ENCODE results near the gene SMOC2. TPM values are rescaled to one million over a fixed set of nuclear protein-coding genes. Genes with fewer than 3 reads are reported as not detected.

SMOC2 gene
- total and polyA plus RNA-seq, 2 of the 4 experiments (the other 2 are of a cell fraction) = not detected

DNA sequence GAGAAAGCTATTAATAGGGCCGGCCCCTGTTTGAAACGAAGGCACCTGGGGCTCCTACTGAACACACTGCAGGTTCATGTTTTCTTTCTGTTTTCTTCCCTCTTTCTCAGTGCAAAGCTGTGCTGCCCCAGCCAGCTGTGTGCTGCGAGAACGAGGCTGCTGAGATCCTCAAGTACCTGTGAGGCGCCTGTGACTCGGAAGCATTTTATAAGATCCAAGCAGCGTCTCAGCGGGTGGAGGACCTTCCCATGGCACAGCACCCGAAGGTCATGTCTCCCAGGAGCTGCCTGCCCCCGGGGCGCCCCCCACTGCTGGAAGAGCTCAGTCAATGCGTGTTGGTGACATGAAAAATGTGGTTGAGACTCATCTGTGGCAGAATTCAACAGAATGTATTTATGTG is 66.3 kb downstream of the SMOC2 start:
- ATAC-seq (ENCODE audit: low read depth) = no peak
- CTCF ChIA-PET = interaction anchor here (0.8 kb wide), 1 partner anchor 14 kb away, joined by 3 read pairs; no protein-coding TSS in a partner anchor
- no CpG with 5 or more reads among the region's 12 CpGs for WGBS, 2 experiments (ENCODE audit: extremely low coverage in 2 of 2, insufficient read length in 1 of 2)
- no peak overlapping the region for H2BK20ac ChIP-seq (ENCODE audit: low read depth, low read length)
- H3K9me1 ChIP-seq (ENCODE audit: insufficient read depth, low read length) = no peaks in the 10 kb centered on the region
- H3K56ac ChIP-seq (ENCODE audit: extremely low read depth, insufficient read depth, low read length) = no peak overlapping the region
- DNase-seq = no peak
- intact Hi-C loops (cut with micrococcal nuclease) = no loop called here
- no peak overlapping the region for H3K4ac ChIP-seq (ENCODE audit: low read depth, low read length)
- no peak overlapping the region for H2BK15ac ChIP-seq (ENCODE audit: low read depth, low read length)
- no peak overlapping the region for H4K5ac ChIP-seq (ENCODE audit: low read depth, low read length)
- H3K79me1 ChIP-seq (ENCODE audit: low read depth in 1 of 2, low read length in 2 of 2) = no peaks in the 10 kb centered on the region
- no peak overlapping the region for H2AK9ac ChIP-seq (replicated peaks; ENCODE audit: low read depth, low read length, poor library complexity)
- no peak overlapping the region for H4K91ac ChIP-seq (ENCODE audit: insufficient read depth, low read depth, low read length)
- no peaks in the 10 kb centered on the region for H3K27me3 ChIP-seq (ENCODE audit: control insufficient read depth, insufficient read depth, low read length)
- no peak overlapping the region for H2AFZ ChIP-seq (replicated peaks; ENCODE audit: low read length, poor library complexity)
- no TSS peak for BruUV-seq (replicated peaks)
- H2BK120ac ChIP-seq (ENCODE audit: low read depth, low read length) = no peak overlapping the region
- H3K14ac ChIP-seq (replicated peaks; ENCODE audit: low read depth, low read length) = no peak overlapping the region
- H4K8ac ChIP-seq (ENCODE audit: low read depth in 2 of 2, low read length in 2 of 2) = no peak overlapping the region
- peaks cover 37% of the 10 kb centered on the region for H3K9me3 ChIP-seq (ENCODE audit: control insufficient read depth, insufficient read depth, low read length)
- no peak overlapping the region for H2AK5ac ChIP-seq (ENCODE audit: low read depth, low read length)
- H3K36me3 ChIP-seq (ENCODE audit: control insufficient read depth, insufficient read depth, low read length) = no peaks in the 10 kb centered on the region
- no peak overlapping the region for H2BK5ac ChIP-seq (ENCODE audit: low read depth, low read length, poor library complexity, severe bottlenecking)
- no peak overlapping the region for H3K4me3 ChIP-seq (ENCODE audit: insufficient read depth, low read depth, low read length)
- POLR2A ChIA-PET (ENCODE audit: unreplicated experiment) = no interaction called here
- H4K20me1 ChIP-seq (ENCODE audit: insufficient read depth, low read length) = no peaks in the 10 kb centered on the region
- no peak overlapping the region for H3K27ac ChIP-seq (ENCODE audit: insufficient read depth, low read length)
- in situ Hi-C loops (cut with MboI; ENCODE audit: low sequenced_read_pairs) = no loop called here
- no peaks in the 10 kb centered on the region for H3K4me1 ChIP-seq (ENCODE audit: control insufficient read depth, insufficient read depth, low read length)
- TF ChIP-seq CHD1 (IDR thresholded peaks at IDR 0.05; ENCODE audit: low read depth, low read length) (no peak), CEBPB (IDR thresholded peaks at IDR 0.05; ENCODE audit: low read depth, low read length) (no peak)
- TF ChIP-seq, protein P1, sequence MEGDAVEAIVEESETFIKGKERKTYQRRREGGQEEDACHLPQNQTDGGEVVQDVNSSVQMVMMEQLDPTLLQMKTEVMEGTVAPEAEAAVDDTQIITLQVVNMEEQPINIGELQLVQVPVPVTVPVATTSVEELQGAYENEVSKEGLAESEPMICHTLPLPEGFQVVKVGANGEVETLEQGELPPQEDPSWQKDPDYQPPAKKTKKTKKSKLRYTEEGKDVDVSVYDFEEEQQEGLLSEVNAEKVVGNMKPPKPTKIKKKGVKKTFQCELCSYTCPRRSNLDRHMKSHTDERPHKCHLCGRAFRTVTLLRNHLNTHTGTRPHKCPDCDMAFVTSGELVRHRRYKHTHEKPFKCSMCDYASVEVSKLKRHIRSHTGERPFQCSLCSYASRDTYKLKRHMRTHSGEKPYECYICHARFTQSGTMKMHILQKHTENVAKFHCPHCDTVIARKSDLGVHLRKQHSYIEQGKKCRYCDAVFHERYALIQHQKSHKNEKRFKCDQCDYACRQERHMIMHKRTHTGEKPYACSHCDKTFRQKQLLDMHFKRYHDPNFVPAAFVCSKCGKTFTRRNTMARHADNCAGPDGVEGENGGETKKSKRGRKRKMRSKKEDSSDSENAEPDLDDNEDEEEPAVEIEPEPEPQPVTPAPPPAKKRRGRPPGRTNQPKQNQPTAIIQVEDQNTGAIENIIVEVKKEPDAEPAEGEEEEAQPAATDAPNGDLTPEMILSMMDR (conservative IDR thresholded peaks at IDR 0.05; ENCODE audit: low read depth, low read length) = no peak
- no peak overlapping the region for H3K4me2 ChIP-seq (ENCODE audit: low read depth, low read length)
- no peak overlapping the region for H3K23ac ChIP-seq (ENCODE audit: low read depth, low read length)
- dilution Hi-C loops (cut with HindIII; ENCODE audit: low sequenced_read_pairs, unreplicated experiment) = no loop called here
- no peak overlapping the region for H3K9ac ChIP-seq (ENCODE audit: low read depth, low read length)
- no peak overlapping the region for H3K18ac ChIP-seq (ENCODE audit: low read depth, low read length)

Data from IMR-90 (cell line).